Stimulated activated CD4-positive, alpha-beta T cell treated with anti-CD3 and anti-CD28 coated beads, Interleukin-1b, Interleukin-23, amount 100 ng/mL, for 1 hour (primary cell): ENCODE results near the gene TMEM101.
"Not testable (repeated sequence)": the region's sequence is repeated elsewhere in the genome, so short reads cannot be mapped to it uniquely, and the experiment has no call there.

Experiments
- DNase-seq, 2 donors: peaks; one replicate each; pipeline ENCODE4 v3.0.0-alpha.2; 2020; ENCODE audit warnings: low read depth in 2 of 2

Gene TMEM101

GRCh38 chr17:44024271-44024663 lies 9.5 kb upstream of the TMEM101 start:
- DNase-seq: no peak

- no peak for DNase-seq
Measured at GRCh38 chr17:44023545-44024270, 8.9 kb upstream of the TMEM101 start.

GRCh38 chr17:44022246-44022645 lies 7.5 kb upstream of the TMEM101 start:
- DNase-seq: no peak

- not testable (repeated sequence) for DNase-seq
Measured at GRCh38 chr17:44021227-44021626, 6.5 kb upstream of the TMEM101 start.

GRCh38 chr17:44014133-44014436 lies 678 bp downstream of the TMEM101 start:
- DNase-seq: no peak

GRCh38 chr17:44012874-44013273 lies 1.9 kb downstream of the TMEM101 start:
- no peak for DNase-seq

GRCh38 chr17:44012391-44012790 lies 2.4 kb downstream of the TMEM101 start:
- DNase-seq: no peak

- DNase-seq: no peak
Measured at GRCh38 chr17:44011876-44012275, 2.9 kb downstream of the TMEM101 start.

GRCh38 chr17:44010966-44011647 lies 3.7 kb downstream of the TMEM101 start:
- no peak for DNase-seq

GRCh38 chr17:44008205-44008909 lies 6.4 kb downstream of the TMEM101 start:
- DNase-seq: no peak

GRCh38 chr17:44007346-44008204 lies 7.2 kb downstream of the TMEM101 start:
- DNase-seq: no peak

- DNase-seq: peak; percentile 98
Measured at GRCh38 chr17:44006598-44007345, 8.0 kb downstream of the TMEM101 start.

- no peak for DNase-seq
Measured at GRCh38 chr17:44006272-44006597, 8.5 kb downstream of the TMEM101 start.

GRCh38 chr17:44005527-44006271 lies 9.1 kb downstream of the TMEM101 start:
- no peak for DNase-seq

- DNase-seq: no peak
Measured at GRCh38 chr17:44004761-44005526, 9.8 kb downstream of the TMEM101 start.

- DNase-seq: no peak
Measured at GRCh38 chr17:44004077-44004760, 10.5 kb downstream of the TMEM101 start, which contains the start of gene NAGS. Gene NAGS, plus strand, starts transcription at chr17:44004622. Its CDS starts 42 bp downstream, at chr17:44004664.

- no peak for DNase-seq
Measured at GRCh38 chr17:44002141-44002848, 12.5 kb downstream of the TMEM101 start.

- DNase-seq: no peak
Measured at GRCh38 chr17:44001461-44001920, 13.3 kb downstream of the TMEM101 start.
